NCI-H460 (cell line): ENCODE measurements around the gene CRB3. TPM values are rescaled to one million over a fixed set of nuclear protein-coding genes. Genes with fewer than 3 reads are reported as not detected.

Source experiments
- DNase-seq: peaks from one replicate; pipeline ENCODE4 v3.0.0-alpha.2; 2016; ENCODE audit warnings: low read depth; ENCODE audit errors: extremely low read depth
- total RNA-seq: library from RNA; depleted of rRNA; stranded (reverse); fragments of >200 nt; shearing (Covaris generic); gene quantifications from 2 replicates; pipeline ENCODE4 v1.2.3, GENCODE V29; 2014

CRB3 gene
- total RNA-seq, 1 experiment from 2014 or later: 0.20 TPM

DNA sequence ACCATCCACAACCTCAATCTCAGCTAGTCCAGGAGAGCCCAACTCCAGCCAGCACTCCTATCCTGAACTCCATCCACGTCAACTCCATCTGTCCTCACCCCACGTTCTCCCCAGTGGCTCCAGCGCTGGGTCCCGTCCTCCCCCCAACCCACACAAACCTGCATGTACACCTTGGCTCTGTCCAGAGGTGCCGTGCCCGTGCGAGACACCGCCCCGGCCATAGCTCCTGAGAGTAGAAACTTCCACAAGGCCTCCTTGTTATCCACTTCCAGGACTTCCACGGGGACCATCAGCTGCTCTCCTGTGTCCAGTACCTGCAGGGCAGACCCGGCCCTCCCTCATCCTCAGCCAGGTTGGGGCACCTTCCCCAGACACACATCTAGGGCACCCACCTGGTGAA lies 32.2 kb upstream of the CRB3 start:
- DNase-seq: no peak

DNA sequence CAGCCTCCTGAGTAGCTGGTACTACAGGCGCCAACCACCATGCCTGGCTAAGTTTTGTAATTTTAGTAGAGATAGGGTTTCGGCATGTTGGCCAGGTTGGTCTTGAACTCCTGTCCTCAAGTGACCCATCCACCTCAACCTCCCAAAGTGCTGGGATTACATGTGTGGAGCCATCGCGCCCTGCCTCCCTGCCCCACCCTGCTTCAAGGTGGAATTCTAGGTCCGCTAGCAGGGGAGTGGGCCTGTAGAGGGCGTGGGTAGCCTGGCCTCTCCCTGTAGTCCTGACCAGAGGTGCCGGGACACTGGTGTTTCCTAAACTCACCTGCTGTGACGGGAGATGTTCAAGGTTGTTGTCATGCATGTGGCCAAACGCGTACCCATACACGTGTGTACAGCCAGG lies 30.9 kb upstream of the CRB3 start:
- DNase-seq: no peak

GRCh38 chr19:6433663-6434062 lies 30.4 kb upstream of the CRB3 start, which contains the start of gene SLC25A41:
Gene SLC25A41, minus strand, starts transcription at chr19:6433763. Its CDS starts 70 bp downstream, at chr19:6433693.
- no peak for DNase-seq

DNA sequence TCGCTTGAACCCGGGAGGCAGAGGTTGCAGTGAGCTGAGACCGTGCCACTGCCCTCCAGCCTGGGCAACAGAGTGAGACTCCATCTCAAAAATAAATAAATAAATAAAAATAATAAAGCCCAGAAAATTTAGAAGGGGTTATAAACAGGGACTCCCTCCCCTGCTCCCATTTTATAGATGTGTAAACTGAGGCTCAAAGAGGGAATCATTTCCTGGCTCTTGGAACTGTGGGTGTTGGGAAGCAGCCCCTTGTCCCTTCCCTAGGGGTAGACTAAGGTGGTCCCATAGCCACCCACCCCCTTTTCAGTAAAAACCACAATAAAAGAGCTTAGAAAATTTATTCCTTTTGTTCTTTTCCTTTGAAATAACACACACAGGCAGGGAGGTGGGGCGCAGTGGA lies 24.3 kb upstream of the CRB3 start:
- DNase-seq: no peak

- no peak for DNase-seq
Observed at GRCh38 chr19:6440905-6441304, 23.2 kb upstream of the CRB3 start.

DNA sequence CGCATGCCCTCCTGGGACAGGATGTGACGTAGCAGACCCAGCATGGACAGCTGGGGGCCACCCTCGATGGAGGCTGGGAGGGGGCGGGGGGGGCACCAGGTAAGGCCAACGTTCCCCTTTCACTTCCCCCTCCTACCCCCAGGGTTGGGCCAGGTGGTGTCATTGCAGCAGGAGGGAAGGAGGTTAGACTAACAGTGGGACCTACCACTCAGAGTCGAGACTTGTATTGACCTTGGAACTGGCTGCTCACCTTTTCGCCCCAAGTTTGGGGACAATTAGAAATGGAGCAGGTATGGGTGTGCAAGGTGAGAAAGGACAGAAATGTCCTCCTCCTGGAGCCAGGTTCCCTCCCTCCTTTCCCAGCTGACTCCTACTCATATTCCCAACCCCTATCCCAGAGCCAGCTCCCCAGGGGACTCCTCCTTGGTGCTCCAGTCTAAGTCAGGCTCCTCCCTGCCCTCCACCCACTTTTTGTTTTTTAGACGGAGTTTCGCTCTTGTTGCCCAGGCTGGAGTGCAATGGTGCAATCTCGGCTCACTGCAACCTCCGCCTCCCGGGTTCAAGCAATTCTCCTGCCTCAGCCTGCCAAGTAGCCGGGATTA lies 21.9 kb upstream of the CRB3 start:
- no peak for DNase-seq

DNA sequence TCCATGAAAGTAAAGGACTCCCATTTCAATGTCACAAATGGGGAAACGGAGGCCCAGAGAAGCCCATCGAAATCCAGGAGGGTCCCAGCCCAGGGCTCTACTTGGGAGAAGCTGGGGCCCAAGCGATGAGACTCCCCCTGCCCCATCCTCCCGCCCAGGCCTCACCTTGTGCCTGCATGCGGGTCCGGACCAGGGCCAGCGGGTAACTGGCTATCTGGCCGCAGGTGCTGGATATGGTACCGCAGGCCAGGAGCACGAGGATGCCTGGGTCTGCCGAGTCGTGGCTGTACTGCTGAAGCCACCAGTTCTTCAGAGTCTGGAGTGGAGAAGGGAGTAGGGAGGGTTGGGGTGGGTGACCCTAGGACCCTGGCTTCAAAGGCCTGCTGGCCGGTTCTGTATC lies 20.1 kb upstream of the CRB3 start:
- DNase-seq: no peak

DNA sequence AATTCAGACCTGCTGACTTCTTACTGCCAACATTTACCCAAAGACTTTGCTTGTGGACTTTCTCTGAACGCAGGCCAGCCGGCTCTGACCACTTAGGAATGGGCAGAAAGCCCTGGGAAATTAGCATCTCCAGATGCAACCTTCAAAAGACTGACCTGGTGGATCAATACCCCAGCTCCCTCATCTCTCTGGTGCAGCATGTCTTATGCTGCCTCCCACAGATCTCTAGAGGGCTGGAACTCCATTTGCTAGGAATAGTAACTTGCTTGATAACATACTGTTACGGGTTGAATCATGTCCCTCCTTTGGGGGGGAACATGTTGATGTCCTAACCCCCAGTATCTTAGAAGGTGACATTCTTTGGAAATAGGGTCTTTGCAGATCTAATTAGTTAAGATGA lies 17.6 kb upstream of the CRB3 start:
- DNase-seq: no peak

GRCh38 chr19:6448045-6448444 lies 16.0 kb upstream of the CRB3 start:
- no peak for DNase-seq

DNA sequence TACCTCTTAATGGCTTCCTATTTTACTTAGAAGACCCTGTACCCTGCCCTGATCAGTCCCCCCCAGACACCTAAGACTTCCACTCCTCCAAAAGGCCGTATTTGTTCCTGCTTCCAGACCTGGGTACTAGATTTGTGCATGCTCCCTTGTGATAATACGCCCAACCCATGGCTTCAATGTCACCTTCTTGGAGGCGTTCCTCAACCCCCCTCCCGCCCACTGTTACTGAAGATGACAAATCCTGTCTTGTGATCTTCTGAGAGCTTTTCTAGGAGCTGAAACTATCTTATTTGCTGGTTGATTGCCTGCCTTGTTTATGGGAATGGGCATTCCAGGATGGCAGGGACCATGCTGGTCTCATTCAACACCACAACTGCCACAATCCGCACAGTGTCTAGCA lies 13.9 kb upstream of the CRB3 start:
- no peak for DNase-seq

DNA sequence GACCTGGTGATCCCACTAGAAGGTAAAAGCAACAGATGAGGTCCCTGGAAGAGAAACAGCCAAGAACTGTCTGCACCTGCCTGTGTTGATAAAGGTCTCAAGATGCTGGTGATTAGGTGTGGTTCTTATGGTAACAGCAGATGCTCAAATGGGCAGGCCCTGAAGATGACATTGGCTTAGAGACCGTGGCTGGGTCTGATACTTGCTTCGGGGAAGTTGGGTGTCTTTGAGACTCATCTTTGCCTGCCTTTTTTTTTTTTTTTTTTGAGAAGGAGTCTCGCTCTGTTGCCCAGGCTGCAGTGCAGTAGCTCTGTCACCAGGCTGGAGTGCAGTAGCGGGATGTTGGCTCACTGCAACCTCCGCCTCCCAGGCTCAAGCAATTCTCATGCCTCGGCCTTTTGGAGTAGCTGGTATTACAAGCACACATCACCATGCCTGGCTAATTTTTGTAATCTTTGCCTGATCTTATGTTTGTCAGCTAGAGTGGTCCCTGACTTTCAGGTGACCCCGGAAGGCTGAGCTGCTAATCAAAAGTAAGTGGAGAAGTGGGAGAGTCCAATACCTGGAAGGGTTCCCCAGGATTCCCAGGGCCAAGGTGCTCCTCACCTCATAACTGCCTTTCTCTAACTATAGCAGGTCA lies 12.4 kb upstream of the CRB3 start:
- no peak for DNase-seq

GRCh38 chr19:6452223-6452614 lies 11.9 kb upstream of the CRB3 start:
- DNase-seq: no peak

GRCh38 chr19:6452899-6453298 lies 11.2 kb upstream of the CRB3 start:
- DNase-seq: no peak

DNA sequence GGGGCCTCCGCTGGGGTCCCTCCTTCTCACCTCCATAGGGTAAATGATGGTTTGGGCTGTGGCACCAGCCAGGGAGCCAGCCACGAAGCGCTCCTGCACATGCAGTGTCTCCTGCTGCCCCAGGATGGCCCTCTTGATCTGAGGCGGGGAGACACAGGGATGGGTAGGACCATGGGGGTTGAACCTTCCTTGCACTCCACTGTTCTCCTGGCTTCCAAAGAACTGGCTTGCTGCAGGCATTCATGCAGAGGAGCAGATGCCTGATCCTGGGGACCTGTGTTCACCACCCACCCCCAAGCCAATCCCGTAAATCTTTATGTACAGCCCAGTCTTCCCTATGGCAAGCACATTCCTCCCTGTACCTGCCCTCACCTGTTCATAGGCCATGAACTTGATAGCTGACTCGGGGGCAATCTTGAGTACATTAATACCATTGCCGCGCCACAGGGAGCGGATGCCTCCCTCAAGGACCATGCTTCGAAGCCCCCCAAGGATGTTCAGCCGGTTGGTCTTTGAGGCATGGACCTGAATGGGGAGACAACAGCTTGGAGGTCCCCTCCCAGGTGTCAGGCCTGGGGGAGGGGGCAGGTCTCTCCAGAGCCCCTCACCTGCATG lies 10.0 kb upstream of the CRB3 start:
- no peak for DNase-seq

DNA sequence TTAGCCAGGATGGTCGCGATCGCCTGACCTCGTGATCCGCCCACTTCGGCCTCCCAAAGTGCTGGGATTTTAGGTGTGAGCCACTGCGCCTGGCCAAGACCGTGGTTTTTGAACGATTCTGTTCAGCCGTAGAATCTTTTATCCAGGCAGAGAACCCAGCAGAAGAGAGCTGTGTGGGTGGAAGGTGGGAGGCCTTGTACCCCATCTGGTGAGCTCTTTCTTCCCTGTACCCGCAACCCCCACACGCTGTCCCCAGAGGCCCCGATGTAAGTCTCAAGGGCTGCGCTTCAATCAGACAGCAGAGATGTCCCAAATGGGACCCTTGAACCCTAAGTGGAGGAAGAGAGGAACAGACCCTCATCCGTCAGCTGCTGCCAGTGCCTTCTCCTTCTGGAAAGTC lies 8.1 kb upstream of the CRB3 start:
- no peak for DNase-seq

- no peak for DNase-seq
Observed at GRCh38 chr19:6457958-6458694, 5.9 kb upstream of the CRB3 start.

DNA sequence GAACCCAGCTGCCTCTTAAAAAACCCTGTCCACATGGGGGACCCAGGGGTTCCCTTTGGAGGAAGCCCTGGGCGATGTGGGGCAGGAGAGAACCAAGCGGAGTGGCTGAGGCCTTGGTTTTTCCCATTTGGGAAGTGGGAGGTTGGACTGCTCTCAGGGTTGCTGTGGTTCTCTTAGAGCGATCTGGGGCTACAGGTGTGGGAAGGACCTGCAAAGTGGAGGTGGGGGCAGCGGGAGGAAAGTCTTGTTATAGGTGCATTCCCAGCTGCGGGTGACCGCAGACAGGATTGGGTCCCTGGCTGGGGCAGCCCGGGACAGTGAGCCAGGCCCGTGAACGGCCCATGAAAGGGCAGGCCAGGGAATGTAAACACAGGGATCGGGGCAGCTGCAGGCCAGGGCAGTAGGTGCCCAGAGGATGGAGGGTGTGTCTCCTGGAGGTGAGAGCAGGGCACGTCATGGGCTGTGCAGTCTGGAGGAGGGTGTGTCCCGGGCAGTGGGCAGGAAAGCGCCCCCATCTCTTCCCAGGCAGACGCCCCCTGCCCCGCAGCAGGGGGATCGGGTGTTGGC lies 5.3 kb upstream of the CRB3 start:
- DNase-seq: no peak

GRCh38 chr19:6459262-6460098 lies 4.6 kb upstream of the CRB3 start, which contains the start of gene SLC25A23:
Gene SLC25A23, minus strand, starts transcription at chr19:6459792. Its CDS starts 164 bp downstream, at chr19:6459628.
- DNase-seq: peak; percentile 51

- DNase-seq: peak; percentile 93
Observed at GRCh38 chr19:6460099-6460884, 3.8 kb upstream of the CRB3 start.
